GM21723 (cell line): ENCODE results near the gene CACTIN.

Experiments
- ATAC-seq: cut with Tn5 transposase; IDR thresholded peaks from one replicate; pipeline ENCODE4 v1.9.1; 2021; ENCODE audit warnings: mild to moderate bottlenecking, moderate library complexity; ENCODE audit not compliant: unreplicated experiment

Gene CACTIN

GRCh38 chr19:3612901-3613741, 13.5 kb downstream of the CACTIN start:
- no peak for ATAC-seq

GRCh38 chr19:3612330-3612729, 14.3 kb downstream of the CACTIN start:
- no peak for ATAC-seq

DNA sequence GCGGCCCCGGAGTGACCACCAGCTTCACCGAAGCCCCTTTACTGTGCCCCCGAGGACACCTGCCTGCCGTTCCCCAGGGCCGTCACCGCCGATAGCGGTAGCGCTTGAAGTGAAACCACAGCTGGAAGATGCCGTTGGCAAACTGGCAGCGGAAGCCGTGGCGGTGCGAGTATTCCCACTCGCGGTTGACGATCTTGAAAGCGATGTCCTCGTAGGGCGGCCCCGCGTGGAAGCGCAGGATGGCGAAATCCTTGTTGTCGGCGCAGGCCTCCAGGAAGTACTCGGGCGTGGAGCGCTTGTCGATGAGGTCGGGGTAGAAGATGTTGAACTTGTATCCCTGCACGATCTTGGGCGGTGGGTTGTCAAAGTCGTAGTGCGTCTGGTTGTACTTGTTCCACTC, 14.7 kb downstream of the CACTIN start:
- ATAC-seq, result no peak

DNA sequence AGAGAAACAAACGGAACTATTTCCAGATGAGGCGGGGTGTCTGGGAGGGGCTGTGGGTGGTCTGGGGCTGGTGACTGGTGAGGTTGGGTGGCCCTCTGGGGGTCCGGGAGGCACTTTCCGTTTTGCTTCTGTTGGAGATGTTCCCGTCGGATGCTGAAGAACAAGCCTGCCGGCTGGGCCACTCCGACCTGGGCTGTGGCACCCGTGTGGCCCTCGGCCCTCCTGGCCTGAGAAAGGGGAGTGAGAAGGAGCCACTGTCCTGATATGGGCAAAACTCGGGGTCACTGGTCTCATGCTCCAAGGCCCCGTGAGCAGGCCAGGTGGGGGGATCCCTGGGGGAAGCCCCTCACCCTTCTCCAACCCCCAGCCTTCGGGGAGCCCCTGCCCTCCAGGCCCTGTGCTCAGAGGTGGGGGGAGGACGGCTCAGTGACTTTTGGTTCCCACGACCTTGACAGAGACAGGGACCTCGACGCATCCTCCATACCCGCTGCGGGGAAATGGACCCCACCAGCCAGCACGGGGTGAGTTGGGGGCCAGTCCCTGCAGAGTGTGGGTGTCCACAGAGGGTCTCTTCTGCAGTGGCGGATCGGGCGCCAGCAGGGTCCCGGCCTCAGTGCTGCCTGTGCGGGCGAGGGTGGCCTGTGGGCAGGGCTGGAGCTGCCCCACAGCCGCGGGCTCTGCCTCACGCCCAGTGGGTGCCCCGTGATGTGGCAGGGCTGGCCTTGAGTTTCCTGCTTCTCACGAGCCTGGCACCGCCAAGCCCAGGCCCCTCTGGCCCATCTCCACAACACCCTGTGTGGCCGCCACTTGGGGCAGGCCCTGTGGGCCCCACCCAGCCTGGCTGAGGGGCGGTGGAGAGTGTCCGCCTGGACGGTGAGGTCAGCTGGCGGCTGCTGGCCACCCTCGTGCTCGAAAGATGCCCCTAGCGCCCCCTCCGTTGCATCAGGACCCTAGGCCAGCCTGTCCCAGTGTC, 15.6 kb downstream of the CACTIN start:
- no peak for ATAC-seq

GRCh38 chr19:3609779-3610719, 16.5 kb downstream of the CACTIN start:
- no peak for ATAC-seq

DNA sequence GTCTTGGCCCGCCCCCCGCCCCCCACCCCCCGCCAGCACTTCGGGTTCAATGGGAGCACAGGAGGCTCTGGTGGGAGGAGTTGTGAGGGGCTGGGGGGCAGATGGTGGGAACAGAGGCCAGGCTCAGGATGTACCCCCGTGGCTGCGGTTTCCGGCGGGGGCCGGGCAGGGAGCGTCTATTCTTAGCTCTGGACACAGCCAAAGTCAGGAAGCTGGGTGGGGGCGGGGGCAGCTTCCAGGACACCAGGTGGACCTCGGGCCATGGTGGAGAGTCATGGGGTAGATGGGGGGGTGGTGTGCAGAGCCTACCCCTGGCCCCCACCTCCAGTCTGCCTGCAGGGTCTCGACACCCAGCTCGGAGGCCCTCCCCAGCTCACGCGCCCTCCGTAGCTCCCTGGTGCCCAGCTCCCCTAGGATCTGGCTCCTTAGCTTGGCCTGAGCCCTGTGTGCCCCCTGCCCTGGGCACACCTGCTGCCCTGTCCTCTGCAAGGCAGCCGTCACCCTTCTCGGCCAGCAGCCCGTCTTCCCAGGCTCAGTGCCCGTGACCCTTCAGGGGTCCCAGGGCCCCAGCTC, 17.8 kb downstream of the CACTIN start:
- no peak for ATAC-seq

- no peak for ATAC-seq
Observed at GRCh38 chr19:3608079-3608641, 18.4 kb downstream of the CACTIN start.

- no peak for ATAC-seq
Observed at GRCh38 chr19:3607303-3608078, 19.1 kb downstream of the CACTIN start.

GRCh38 chr19:3606690-3607289, 19.8 kb downstream of the CACTIN start, which contains the start of gene TBXA2R:
Gene TBXA2R (minus strand): TSS chr19:3606875. CDS start chr19:3600634, 6,241 bp downstream.
- no peak for ATAC-seq

DNA sequence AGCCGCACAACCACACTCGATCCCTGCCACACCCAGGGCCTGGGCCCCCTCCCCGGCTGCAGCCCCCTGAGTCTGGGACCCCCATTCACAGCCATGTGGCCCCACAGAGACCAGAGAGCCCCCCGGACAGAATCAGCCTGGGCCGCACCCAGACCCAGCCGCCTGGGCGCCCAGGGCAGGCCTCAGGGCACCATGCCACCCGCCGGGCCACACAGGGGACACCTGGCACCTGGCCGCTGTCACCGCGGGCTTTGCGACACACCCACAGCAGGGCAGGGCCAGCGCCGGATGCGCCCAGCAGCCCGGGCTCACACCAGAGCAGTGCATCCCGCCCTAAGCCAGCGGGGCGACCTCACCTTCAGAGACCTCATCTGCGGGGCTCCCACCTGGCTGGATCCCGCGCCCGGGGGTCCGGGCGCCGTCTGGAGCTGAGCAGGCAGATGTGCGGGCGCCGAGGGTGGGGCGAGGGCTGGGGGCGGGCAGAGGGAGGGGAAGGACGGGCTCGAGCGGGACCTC, 20.4 kb downstream of the CACTIN start:
- ATAC-seq, result no peak

DNA sequence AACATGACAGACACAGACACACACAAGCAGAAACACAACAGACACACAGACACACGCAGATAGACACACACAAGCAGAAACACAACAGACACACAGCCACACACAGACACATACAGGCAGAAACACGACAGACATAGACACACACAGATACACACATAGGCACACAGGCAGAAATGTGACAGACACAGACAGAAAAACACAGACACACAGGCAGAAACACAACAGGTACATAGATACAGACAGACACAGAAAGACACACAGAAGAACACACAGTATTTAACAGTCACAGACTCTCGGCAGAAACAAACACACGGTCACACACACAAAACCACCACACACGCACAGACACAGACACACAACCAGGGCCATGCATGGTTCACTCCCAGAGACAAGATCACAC, 20.8 kb downstream of the CACTIN start:
- no peak for ATAC-seq

- no peak for ATAC-seq
Observed at GRCh38 chr19:3605361-3605760, 21.2 kb downstream of the CACTIN start.

DNA sequence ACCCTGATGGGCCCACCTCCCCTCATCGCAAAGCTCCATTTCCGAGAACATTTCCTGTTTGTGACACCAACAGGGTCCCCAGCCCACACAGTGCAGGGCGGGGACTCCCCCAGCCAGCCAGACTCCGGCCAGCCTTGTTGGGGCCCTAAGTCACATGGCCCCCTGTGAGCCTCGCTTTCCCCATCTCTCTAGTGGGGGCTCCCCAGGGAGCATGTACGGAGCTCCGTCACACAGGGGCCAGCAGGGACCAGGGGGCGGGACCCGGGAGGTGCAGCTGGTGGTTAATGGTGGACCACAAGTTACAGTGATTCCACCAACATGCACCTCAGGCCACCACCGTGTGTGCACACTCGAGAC, 21.6 kb downstream of the CACTIN start:
- ATAC-seq, result no peak

GRCh38 chr19:3604227-3604986, 22.2 kb downstream of the CACTIN start:
- no peak for ATAC-seq

GRCh38 chr19:3603121-3603811, 23.3 kb downstream of the CACTIN start:
- ATAC-seq, result no peak

DNA sequence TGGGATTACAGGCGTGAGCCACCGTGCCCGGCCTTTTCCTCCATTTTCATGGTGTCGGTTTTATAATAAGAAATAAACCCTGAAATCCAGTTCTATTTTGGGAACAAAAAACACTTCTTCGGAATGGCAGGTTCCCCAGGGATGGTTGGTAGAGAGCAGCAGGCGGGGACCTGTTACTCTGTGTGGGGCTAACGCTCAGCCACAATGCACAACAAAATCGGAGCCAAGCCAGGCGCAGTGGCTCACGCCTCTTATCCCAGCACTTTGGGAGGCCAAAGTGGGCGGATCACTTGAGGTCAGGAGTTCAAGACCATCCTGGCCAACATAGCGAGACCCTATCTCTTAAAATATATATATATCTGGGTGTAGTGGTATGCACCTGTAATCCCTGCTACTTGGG, 25.6 kb downstream of the CACTIN start:
- no peak for ATAC-seq

DNA sequence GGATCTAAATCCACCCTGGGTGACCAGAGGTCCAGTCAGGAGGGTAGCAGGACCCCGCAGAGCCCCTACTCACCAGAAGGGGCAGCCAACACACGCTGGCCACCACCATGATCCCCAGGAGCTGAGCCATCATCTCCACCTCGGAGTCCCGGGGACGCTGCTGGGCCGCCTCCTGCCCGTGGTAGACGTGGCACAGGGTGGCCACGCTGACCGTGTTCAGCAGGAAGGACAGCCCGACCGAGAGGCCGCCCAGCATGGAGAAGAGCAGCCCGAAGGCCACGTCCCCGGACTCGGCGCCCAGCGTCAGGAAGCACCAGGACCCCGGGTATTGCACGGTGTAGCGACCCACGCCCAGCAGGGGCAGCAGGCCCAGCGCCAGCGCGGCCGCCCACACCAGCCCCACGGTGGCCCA, 26.8 kb downstream of the CACTIN start:
- ATAC-seq, result no peak
